Activated CD4-positive, alpha-beta T cell treated with anti-CD3 and anti-CD28 coated beads, Interleukin-2, amount 50 U/mL, for 16 hours (primary cell): ENCODE data around the gene PCCB.
"Not testable (repeated sequence)": the region's sequence is repeated elsewhere in the genome, so short reads cannot be mapped to it uniquely, and the experiment has no call there.

Experiments used
- DNase-seq: peaks from one replicate; pipeline ENCODE4 v3.0.0-alpha.2; 2020

Gene PCCB

GRCh38 chr3:136263251-136263650, 13.1 kb downstream of the PCCB start:
- DNase-seq = no peak

GRCh38 chr3:136266468-136267125, 16.5 kb downstream of the PCCB start:
- DNase-seq = peak; percentile 35

- no peak for DNase-seq
Measured at GRCh38 chr3:136267235-136267634, 17.1 kb downstream of the PCCB start.

GRCh38 chr3:136270179-136270578, 20.0 kb downstream of the PCCB start:
- peak; percentile 35 for DNase-seq

GRCh38 chr3:136271626-136272025, 21.5 kb downstream of the PCCB start:
- DNase-seq = not testable (repeated sequence)

GRCh38 chr3:136276049-136276755, 26.1 kb downstream of the PCCB start:
- no peak for DNase-seq

GRCh38 chr3:136277115-136277514, 27.0 kb downstream of the PCCB start:
- DNase-seq = no peak

GRCh38 chr3:136277634-136278033, 27.5 kb downstream of the PCCB start:
- DNase-seq = no peak

- DNase-seq = no peak
Measured at GRCh38 chr3:136279092-136279491, 29.0 kb downstream of the PCCB start.

- no peak for DNase-seq
Measured at GRCh38 chr3:136280961-136281360, 30.8 kb downstream of the PCCB start.

- no peak for DNase-seq
Measured at GRCh38 chr3:136281966-136282520, 31.9 kb downstream of the PCCB start.

- no peak for DNase-seq
Measured at GRCh38 chr3:136283627-136284026, 33.5 kb downstream of the PCCB start.

GRCh38 chr3:136291302-136291701, 41.2 kb downstream of the PCCB start:
- DNase-seq = no peak

- no peak for DNase-seq
Measured at GRCh38 chr3:136292500-136292899, 42.4 kb downstream of the PCCB start.

- no peak for DNase-seq
Measured at GRCh38 chr3:136293279-136293678, 43.1 kb downstream of the PCCB start.

- no peak for DNase-seq
Measured at GRCh38 chr3:136294176-136294575, 44.0 kb downstream of the PCCB start.

- no peak for DNase-seq
Measured at GRCh38 chr3:136296960-136297359, 46.8 kb downstream of the PCCB start.

GRCh38 chr3:136297826-136298225, 47.7 kb downstream of the PCCB start:
- no peak for DNase-seq

GRCh38 chr3:136300444-136300843, 50.3 kb downstream of the PCCB start:
- no peak for DNase-seq

- DNase-seq = peak; percentile 31
Measured at GRCh38 chr3:136305879-136306278, 55.7 kb downstream of the PCCB start.

GRCh38 chr3:136311261-136311660, 61.1 kb downstream of the PCCB start:
- no peak for DNase-seq

GRCh38 chr3:136311968-136312367, 61.8 kb downstream of the PCCB start:
- DNase-seq = no peak

- DNase-seq = no peak
Measured at GRCh38 chr3:136326316-136326715, 76.2 kb downstream of the PCCB start.

GRCh38 chr3:136327671-136328070, 77.5 kb downstream of the PCCB start:
- DNase-seq = no peak
